ENCODE measurements around the gene CCBE1.
"Not testable (repeated sequence)": the region's sequence is repeated elsewhere in the genome, so short reads cannot be mapped to it uniquely, and the experiment has no call there.

The CCBE1 gene

GRCh38 chr18:59715966-59716369 is 18.7 kb upstream of the CCBE1 start:
- no peak for DNase-seq (ENCODE audit: extremely low read depth in 1 of 2, low read depth in 1 of 2)

GRCh38 chr18:59715445-59715844 is 18.2 kb upstream of the CCBE1 start:
- DNase-seq (ENCODE audit: extremely low read depth in 1 of 2, low read depth in 1 of 2) = no peak

- not testable (repeated sequence) for DNase-seq (ENCODE audit: extremely low read depth in 1 of 2, low read depth in 1 of 2)
These were observed 16.9 kb upstream of the CCBE1 start for GRCh38 chr18:59714096-59714495.

DNA sequence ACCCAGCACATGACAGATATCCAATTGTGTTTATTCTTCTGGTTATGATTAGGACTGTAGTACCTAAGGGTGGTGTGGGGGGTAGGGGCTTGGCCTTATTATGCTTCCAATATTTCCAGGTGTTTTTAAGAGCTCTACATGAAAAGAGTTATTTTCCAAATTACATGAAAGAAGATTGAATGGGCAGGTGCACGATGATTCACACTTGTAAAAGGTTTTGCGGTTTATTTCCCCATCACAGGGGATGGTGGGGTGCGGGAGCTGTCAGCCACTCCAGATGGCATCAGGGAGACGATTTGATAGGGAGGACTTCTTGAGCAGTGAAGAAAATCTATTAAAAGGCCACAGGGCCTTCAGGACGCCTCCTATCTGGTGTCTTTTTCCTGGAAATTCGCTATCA is 15.1 kb upstream of the CCBE1 start:
- DNase-seq (ENCODE audit: extremely low read depth in 1 of 2, low read depth in 1 of 2) = no peak

DNA sequence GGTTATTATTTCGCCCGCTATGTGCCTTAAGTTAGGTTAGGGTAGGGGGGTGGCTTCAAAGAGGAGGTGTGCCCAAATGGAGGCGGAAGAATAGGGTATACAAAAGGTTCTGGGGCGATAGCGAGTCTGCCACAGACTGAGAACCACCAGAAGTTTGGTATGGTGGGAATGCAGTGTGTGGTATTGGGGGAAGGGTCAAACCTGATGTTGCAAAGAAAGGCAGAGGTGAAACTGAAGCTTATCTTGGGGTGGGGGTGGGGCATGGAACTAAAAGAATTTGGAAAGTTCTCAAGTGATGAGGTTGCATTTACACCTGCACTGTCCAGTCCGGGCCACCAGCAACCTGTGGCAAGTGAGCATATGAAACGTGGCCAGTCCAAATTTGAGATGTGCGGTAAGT is 11.8 kb upstream of the CCBE1 start:
- no peak for DNase-seq (ENCODE audit: extremely low read depth in 1 of 2, low read depth in 1 of 2)

DNA sequence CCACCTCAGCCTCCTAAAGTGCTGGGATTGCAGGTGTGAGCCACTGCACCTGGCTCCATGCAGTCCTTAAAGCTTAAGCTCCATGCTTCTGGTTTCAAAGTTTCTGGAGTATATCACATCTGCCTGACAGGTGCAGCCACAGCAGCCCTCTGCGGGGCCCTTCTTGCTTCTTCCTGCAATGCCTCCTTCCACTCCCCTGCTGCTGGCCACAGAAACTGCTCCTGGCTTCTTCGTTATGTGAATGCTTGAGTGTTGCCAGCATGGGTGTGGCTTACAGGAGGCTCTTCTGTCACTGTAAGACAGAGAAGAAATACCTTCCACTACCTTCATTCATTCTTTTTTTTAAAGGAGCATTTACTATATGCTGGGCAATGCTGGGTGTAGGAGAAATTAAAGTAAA is 10.1 kb upstream of the CCBE1 start:
- no peak for DNase-seq (ENCODE audit: extremely low read depth in 1 of 2, low read depth in 1 of 2)

DNA sequence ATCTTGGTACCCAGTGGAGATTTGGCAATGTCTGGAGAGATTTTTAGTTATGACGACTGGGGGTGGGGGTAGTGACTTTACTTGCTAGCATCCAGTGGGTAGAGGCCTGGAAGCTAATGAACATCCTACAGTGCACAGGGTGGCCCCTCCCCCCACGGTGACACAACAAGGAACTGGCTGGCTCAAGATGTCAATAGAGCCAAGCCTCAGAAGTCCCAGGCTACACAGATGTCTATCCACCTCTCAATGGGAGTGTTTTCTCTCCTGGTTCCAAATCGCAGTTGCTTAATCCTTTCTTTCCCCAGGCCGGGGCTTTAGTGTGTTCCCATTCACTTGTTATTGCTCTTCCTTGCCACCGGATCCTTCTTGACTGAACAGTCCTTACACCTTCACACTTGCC is 9.3 kb upstream of the CCBE1 start:
- no peak for DNase-seq (ENCODE audit: extremely low read depth in 1 of 2, low read depth in 1 of 2)

DNA sequence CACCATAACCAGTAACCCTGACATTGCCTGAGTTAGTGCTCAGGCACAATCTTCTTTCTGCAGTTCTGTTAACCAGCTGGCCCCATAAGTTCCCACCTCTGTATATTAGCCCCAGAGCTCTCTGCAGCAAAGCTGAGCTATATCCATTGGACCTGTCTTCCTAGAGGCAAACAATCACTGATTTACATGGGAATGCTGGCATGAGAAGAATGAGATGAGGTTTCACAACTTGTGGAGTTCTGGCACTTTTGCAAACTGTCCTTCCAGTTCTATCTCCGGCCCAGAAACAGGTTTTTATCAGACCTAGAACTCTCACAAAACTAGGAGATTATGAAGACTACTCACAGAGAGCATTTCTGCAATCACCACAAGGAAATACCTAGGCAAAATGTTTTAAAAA is 7.9 kb upstream of the CCBE1 start:
- DNase-seq (ENCODE audit: extremely low read depth in 1 of 2, low read depth in 1 of 2) = no peak

DNA sequence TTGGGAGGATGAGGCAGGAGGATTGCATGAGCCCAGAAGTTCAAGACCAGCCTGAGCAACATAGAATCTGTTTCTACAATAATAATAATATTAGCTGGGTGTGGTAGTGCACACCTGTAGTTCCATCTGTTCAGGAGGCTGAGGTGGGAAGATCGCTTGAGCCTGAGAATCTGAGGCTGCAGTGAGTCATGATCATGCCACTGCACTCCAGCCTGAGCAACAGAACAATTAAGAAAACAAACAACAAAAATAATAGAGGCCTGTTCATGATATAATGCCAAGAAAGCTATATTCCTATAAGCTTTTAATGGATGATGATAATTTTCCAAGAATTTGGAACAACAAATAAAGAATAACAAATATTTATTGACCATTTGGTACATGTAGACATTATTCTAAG is 6.9 kb upstream of the CCBE1 start:
- DNase-seq (ENCODE audit: extremely low read depth in 1 of 2, low read depth in 1 of 2) = no peak

DNA sequence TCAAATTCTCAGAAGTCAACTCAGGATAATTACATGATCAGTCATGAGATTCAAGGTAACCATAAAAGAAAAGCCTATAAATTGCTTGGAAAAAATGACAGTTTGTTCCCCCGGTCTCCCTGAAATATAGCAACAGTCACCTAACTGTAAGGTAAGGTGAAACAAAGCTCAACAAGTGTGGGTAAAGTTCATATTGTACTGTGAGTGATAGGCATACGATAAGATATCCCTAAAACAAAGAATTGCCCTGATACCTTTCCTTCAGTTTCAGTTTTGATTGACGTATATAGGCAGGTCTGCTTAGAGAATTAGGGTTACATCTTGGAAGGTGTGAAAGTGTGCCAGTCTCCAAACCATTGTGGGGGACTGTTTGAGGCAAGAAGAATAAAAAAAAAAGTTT is 4.0 kb upstream of the CCBE1 start:
- DNase-seq (ENCODE audit: extremely low read depth in 1 of 2, low read depth in 1 of 2) = no peak

- DNase-seq (ENCODE audit: extremely low read depth in 1 of 2, low read depth in 1 of 2) = no peak
These were observed 3.3 kb upstream of the CCBE1 start for GRCh38 chr18:59700535-59700967.

DNA sequence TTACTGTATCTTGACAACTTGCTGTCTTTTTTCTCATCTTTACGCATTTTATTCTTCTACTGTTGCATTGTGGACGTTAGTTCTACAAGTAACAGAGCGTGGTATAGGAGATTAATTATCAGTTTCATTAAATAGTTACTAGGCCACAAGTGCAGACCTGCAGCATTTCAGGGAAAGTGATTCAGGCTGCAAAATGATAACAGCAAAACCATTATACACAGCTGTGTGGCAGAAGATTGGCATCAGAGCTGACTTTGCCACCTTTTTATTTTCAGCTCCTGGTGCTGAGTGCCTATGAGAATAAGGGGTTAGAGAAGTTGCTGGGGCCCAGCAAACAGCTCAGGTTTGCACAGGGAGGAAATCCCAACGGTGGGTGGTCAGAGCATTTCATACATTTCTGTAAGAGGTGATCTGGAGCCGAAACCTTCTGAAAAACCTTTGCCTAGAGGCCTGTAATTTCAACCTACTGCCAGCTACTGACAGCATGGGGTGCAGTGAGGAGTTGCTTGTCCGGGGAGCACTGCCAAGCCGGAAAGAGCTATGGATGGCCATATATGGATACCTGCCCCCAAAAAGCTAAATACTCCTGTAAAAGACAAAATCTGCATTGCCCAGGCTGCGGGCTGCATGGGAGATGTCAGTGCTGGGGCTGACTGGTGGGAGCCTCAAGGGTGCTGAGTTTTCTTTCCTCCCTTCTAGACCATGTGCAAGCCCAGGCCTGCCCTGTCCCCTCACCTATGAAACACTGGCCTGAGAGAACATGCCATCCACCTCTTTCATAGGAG is 2.7 kb upstream of the CCBE1 start:
- no peak for DNase-seq (ENCODE audit: extremely low read depth in 1 of 2, low read depth in 1 of 2)

- no peak for DNase-seq (ENCODE audit: extremely low read depth in 1 of 2, low read depth in 1 of 2)
These were observed 1.8 kb upstream of the CCBE1 start for GRCh38 chr18:59699061-59699460.

- DNase-seq (ENCODE audit: extremely low read depth in 1 of 2, low read depth in 1 of 2) = no peak
These were observed 650 bp downstream of the CCBE1 start for GRCh38 chr18:59696311-59697235.

- no peak for DNase-seq (ENCODE audit: extremely low read depth in 1 of 2, low read depth in 1 of 2)
These were observed 1.7 kb downstream of the CCBE1 start for GRCh38 chr18:59695551-59695950.

DNA sequence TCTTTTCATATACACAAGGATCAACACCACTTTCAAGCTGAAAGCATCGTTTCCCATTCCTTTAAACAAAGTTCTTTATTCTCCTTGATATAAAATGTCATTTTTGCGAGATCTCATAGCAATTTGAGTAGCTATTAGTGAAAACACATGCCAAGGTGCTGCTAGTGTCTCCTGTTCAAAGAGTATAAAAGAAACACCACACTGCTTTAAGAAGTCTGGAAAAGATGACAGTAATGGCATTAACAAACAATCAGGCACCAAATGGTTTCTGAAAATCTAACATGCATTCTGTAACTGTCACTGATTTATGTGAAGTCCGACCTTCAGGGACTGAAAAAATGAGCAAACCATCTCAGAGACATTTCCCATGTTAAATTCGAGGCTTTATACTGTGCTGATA is 2.4 kb downstream of the CCBE1 start:
- no peak for DNase-seq (ENCODE audit: extremely low read depth in 1 of 2, low read depth in 1 of 2)

DNA sequence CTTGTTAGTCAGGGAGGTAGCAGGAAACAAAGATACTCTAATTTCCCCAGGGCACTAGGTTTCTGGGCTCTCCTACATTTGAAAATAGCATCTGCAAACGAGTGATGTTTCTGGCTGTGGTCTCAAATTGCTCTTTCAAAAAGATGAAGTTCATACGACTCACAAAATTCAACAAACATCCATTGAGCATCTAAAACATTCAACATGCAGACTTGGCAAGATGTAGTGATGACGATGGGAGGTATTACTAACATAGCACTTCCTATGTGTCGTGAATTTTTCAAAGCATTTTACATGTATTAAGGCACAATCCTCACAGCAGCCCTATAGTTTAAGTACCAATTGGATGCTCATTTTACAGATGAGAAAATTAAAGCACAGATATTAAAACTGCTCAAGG is 5.2 kb downstream of the CCBE1 start:
- no peak for DNase-seq (ENCODE audit: extremely low read depth in 1 of 2, low read depth in 1 of 2)

GRCh38 chr18:59690996-59691395 is 6.2 kb downstream of the CCBE1 start:
- DNase-seq (ENCODE audit: extremely low read depth in 1 of 2, low read depth in 1 of 2) = no peak

DNA sequence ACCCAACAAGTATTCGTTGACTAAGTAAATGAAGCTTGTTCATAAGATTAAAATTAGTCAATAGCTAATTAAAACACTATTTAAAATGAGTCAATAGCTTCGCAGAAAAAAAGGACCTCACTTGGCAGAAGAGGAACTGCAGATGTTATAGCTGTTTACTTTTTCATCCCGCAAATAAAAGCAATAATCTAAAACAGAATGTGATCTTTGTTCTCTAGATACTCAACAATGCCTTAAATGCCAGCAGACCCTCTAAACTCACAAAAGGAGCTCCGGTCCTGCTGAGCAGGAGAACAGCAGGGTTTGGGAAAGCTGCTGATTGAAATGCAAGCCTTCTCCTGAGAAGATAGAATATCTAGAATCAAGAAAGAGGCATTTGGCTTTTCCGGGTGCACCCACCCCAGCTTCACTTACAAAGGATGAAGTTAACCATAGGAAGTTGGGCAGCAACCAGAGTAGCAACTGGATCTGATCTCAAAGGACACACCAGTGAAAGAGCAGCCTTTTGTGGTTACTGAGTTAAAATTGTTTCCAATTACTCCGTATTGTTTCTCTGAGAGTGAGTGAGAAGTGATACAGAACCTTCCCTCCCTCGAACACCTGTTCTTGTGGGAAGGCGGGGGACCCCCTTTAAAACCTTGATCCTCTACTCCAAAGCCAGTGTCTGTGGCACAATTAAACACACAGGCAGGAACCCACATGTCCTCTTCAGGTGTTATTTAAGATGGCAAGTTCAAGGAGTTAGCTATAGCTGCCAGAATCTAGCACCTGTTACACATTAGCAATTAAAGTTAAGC is 6.8 kb downstream of the CCBE1 start:
- no peak for DNase-seq (ENCODE audit: extremely low read depth in 1 of 2, low read depth in 1 of 2)

- no peak for DNase-seq (ENCODE audit: extremely low read depth in 1 of 2, low read depth in 1 of 2)
These were observed 7.5 kb downstream of the CCBE1 start for GRCh38 chr18:59689756-59690155.

DNA sequence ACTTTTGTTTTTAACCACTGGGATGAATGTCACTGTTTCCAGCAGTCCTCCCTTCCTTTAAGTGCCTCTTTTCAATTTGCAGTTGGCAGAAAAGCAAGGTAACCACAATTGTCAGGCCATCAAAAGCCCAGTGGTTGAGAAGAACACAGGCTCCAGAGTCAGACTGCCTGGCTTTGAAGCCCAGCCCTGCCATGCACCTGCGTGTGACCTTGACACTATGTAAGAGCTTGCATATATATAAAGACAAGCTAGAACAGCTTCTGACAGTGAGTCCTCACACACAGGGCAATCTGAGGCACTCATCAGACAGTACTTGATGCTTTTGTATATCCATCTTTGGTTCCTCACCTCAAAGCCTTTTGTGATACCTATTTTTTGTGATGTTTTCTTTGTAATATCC is 11.0 kb downstream of the CCBE1 start:
- no peak for DNase-seq (ENCODE audit: extremely low read depth in 1 of 2, low read depth in 1 of 2)
